ENCODE data around the gene MYH4.

DNA sequence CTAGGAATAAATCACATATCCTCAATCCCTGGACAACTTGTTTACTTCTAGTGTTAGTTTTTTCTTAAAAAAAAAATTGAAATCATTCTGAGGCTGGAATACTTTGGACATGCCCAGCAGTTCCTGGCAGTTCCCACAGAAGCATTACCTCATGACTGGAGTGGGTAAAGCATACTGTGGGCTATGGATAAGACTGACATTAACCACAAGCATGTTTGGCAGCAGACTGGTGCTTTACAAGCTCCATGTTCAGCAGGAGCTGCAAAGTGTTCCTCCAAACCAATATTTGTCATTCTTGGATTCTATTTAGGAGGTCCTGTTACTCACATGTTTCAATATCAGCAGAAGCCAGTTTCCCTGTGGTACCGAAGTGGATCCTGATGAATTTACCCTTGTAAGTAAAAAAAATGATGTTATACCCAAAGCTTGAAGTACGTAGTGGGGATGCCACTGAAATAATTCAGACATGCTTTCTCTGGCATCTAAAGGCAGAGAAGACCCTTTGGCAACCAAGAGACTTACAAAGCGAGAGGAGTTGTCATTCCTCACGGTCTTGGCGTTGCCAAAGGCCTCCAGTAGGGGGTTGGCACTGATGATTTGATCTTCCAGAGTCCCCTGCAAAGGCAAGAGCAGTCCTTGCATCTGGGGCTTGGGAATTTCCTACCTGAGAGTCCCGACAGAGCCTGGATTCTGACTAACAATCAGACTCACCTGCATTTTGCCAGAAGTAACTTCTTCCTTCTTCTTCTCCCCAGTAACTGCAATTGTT, 44.1 kb upstream of the MYH4 start:
- TF ChIP-seq GATA3 (IDR thresholded peaks at IDR 0.05; ENCODE audit: low read depth, low read length) (no peak), GATA2 (IDR thresholded peaks at IDR 0.05; ENCODE audit: low read depth, low read length) (no peak)
